ENCODE data around the gene DYNC1I2.

Gene DYNC1I2

DNA sequence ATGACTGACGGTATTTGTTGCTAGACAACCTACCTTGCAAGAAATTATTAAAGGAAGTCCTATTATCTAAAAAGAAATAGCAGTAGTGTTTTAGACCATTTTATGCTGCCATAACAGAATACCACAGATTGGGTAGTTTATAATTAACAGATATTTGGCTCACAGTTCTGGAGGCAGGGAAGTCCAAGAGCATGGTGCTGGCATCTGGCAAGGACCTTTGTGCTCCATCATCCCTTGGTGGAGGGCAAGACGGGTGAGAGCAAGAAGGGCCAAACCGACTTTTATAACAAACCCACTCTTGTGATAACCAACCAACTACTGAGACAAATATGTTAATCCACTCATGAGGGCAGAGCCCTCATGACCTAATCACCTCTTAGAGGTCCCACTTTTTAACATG, 91.2 kb downstream of the DYNC1I2 start:
- DNase-seq (ENCODE audit: low read depth in 3 of 3): no peak

DNA sequence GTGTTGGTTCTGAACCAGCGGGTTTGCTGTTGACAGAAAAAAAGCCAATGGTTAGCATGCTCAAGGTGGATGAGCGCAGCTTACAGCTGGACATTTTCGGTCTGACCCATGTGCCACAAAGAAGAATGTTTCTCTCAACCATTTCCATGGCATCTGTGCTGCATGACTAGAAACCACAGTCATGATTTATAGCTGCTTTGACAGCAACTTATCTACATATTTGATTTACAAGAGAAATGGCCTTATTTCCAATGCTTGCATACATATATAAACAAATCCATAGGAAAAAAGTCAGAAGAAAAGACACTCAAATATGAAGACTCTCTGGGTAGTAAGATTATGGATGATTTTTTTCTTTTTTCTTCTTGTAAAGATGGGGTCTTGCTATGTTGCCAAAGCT, 98.2 kb downstream of the DYNC1I2 start:
- no peak for DNase-seq (ENCODE audit: low read depth in 3 of 3)

DNA sequence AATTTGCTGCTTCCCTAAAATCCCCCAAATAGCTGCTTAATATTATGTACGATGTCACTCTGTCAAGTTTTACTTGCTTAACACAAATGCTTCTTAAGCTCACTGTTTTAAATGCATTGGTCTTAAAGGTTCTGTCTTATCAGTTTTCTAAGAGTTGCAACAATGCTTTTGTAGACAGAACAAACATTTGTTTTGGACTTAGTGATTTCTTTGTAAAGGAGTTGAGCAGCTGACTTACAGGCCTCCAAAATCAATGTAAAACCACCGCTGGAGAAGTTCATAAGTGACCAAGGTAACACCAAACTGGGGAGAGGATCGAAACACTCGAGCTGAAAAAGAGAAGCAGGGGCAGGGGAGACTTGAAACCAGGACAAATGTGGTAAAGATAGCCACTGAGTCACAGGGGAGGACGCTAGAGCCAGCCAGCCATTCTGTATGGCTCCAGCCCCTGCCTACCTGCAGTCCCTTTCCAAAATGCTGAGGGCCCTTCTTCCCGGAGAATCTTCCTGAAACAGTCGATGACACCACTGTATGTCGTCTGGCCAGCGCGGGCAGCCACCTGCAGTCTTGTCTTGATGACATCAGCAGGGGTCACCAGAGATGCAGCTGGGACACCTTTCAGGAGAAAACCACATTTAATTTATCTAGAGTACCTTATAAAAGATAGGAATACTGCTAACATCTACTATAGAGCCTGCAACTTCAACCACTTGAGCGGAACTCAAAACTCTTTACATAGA, 100.2 kb downstream of the DYNC1I2 start:
- DNase-seq (ENCODE audit: low read depth in 3 of 3): no peak

DNA sequence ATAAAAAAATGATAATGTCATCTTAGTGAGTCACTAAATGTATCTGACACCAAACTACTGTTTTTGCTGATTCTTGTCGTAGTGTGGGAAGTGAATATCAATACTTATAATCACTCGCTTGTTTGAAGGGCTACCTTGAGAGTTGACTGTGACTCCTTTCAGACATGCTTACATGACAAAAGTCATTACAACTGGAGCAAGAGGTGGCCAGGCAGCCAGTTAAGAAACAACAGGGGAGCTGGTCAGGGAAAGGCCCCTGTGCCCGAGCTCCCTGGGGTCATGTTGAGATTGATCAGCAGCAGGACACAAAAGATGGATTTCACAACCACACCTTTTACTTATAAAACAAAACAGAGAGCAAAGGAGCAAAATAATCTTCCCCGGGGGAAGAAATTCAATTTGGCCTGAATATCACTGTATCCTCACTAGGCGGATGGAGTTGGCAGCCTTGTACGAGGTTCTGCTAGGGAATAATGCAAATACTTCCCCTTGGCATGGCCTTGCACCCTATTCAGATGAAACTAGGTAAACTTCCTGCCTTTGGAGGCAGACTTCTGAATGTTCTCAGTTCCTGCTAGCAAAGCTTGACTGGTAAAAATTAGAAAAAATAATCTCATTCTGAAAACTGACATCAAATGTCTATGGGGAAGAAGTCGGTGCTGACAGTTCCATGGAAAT, 101.2 kb downstream of the DYNC1I2 start:
- DNase-seq (ENCODE audit: low read depth in 3 of 3): no peak

DNA sequence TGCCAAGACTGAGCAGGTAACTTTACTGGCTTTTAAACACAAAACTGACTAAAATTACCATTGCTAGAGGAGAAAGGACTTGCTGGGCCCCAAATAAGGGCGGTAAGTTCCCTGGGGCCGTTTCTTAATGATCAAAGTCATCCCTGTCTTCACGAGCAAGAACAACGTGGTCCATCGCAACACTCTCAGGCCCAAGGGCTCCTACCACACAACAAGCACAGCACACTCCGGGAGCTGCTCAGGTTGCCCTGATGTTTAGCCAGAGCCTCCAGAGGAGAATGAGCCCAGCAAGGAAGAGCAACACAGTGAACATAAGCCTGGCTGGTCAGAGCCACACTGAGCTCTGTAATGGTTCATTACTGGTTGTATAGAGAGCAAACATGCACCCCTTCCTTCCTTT, 102.7 kb downstream of the DYNC1I2 start:
- no peak for DNase-seq (ENCODE audit: low read depth in 3 of 3)

DNA sequence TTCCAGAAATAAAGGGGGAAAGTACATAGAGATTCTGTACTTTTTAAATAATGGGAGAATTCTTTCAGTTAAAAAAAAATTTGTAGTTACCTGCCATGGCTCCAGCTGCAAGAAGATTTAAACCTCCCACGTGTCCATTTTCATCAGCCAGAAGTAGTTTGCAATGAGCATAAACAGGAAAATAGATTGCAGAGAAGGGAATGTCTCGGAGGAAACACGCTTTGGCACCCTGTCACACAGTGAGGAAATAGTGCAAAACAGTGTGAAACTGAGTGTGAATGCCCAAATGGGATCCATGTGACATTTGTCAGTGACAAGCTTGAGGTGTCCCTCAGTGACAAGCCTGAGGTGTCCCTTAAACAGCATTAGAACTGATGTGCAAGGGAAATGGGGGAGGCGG, 104.1 kb downstream of the DYNC1I2 start:
- no peak for DNase-seq (ENCODE audit: low read depth in 3 of 3)

DNA sequence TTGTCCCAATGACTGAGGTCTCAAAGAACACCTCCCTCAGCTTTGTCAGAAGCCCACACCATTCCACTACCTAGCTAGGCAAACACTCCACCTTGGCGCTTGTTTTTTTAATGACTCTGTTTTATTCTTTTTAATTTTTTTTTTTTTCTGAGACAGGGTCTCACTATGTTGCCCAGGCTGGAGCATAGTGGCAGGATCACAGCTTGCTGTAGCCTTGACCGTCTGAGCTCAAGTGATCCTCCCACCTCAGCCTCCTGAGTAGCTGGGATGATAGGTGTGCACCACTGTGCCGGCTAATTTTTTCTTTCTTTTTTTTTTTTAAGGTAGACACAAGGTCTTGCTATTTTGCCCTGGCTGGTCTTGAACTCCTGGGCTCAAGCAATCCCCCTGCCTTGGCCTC, 104.9 kb downstream of the DYNC1I2 start:
- DNase-seq (ENCODE audit: low read depth in 3 of 3): no peak

DNA sequence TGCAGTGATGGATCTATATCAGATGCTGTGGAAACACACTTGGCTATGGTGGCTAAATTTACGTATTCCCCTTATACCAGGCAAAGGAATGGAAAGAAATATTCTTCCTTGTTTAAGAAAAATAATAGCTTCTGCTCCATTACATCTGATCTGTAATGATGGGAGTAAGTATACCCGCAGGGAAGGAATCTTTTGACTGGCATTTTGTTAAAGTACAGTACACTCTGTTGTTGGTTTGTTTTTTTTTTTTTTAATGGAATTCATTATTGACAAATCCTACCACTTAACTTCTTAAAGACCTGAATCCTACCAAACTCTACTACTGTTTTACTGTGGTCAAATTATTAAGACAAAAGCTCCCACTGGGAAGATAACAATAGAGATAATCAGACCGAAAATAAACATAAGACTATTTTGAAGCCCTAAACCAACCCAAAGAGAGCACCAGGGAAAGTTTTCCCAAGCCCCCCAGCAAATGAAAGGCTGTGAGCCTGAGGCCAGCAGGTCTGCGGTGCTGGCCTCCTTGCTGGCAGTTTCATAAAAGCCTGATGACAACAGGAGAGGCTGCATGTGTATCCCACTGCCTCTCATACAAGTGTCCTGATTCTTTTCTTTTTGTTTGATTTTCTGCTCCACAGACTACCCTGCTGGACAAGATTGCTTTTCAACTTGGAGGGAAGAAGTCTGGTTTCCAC, 105.8 kb downstream of the DYNC1I2 start:
- DNase-seq (ENCODE audit: low read depth in 3 of 3): no peak

DNA sequence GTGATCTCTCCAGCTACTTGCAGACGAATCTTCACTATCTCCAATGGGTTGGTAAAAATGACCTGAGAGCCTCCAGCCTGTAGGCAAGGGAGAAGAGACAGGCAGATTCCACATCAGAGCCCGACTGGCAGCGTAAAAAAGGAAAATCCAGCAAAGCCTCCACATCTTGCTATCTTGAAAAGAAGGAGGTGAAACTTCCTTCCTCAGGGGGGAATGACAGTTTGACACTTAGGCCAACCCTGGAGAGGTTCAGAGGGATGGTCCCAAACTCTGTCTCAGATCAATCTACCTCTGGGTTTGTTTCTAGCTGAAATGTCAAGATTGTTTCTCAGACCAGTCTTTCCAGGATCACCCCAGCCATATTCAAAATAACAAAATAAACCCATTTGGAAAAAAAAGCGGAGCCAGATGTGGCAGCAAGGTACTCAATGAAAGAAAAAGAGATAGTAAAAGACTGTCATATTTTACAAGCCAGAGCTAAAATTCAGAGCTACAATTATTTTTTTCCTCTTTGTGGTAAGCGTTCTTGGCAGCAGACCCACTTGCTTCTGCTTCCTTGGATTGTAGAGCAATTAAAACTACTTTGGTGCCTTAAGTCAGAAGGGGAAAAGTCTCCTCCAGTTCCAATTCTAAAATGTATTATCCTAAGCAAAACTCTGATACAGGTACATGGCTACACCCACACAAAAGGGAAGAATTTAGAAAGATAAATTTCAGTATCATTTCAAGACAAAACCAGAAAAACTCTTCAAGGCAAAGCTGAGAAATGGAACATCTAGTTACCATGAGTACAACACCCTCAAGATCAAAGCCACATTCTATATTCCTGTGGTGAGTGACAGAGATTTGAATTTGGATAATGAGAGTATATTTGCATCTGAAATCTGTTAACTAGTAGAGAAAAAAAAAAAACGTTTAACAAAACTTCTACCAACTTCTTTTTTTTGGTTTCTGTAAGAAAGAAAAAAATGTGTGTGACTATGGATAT, 106.7 kb downstream of the DYNC1I2 start:
- DNase-seq (ENCODE audit: low read depth in 3 of 3): no peak

DNA sequence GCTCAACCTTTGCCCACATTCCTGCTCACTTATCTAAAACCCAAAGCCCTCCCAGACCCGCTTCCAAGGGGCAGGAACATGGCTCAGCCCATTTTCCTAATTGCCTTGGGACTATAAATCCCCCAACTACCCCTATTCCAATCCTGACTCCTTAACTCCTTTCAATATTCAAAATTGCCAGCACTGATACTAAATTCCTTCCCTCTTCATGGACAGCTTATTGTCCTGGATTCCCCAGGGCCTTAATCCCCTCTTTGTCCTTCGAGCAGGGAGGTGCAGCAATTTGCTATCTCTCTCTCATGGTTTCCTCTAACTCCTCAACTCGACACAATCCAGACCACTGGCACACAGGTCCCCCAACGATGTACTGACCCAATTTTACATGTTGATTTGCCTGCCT, 107.6 kb downstream of the DYNC1I2 start:
- no peak for DNase-seq (ENCODE audit: low read depth in 3 of 3)

All from stimulated activated CD4-positive, alpha-beta T cell treated with anti-CD3 and anti-CD28 coated beads, TNF-alpha, amount 100 ng/mL, for 48 hours (primary cell).